Sigmoid colon (tissue), 4 donors: ENCODE measurements around the gene TMCC2.

Experiments used
- EP300 ChIP-seq, 4 donors: sonication (generic); formaldehyde crosslinking; IDR thresholded peaks; one replicate each; pipeline ENCODE4 v1.6.1; 2017; ENCODE audit warnings: antibody characterized with exemption in 4 of 4
- POLR2A ChIP-seq, 2 donors: fragments of 450-650 bp; IDR thresholded peaks; one replicate each; pipeline ENCODE4 v1.6.1; 2016; ENCODE audit warnings: antibody characterized with exemption in 2 of 2, mild to moderate bottlenecking in 2 of 2, moderate library complexity in 2 of 2
- POLR2AphosphoS5 ChIP-seq, 4 donors: sonication (generic); formaldehyde crosslinking; IDR thresholded peaks; one replicate each; pipeline ENCODE4 v1.6.1; 2017; ENCODE audit warnings: antibody characterized with exemption in 4 of 4
- TF ChIP-seq, protein P1 (sequence below), 4 experiments: fragments of 450-650 bp in 3 of 4; fragments of 200-600 bp in 1 of 4; IDR thresholded peaks; one replicate each; pipeline ENCODE4 v1.5.1; 2016 to 2019; ENCODE audit warnings: antibody characterized with exemption in 4 of 4, mild to moderate bottlenecking in 3 of 4, moderate library complexity in 2 of 4

DNA sequence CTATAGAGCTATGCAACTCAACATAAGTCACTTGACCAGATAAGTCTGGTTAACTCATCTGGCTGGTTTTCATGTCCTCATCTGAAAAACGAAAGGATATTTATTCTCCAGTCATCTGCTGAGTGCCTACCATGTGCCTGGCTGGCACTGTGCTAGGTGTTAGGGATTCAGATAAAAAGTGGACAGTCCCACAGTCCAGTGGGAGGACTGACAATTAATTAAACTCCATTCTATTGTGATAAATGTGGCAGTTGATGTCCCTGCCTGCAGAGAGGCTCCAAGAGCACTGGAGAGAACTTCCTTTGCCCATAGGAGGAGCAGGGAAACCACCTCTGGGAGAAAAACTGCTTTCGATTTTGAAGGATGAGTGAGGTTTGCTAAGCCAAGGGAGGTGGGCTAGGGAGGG, 88.4 kb downstream of the TMCC2 start:
- no peak for TF ChIP-seq EP300 (IDR thresholded peaks at IDR 0.05)
- TF ChIP-seq POLR2A (IDR thresholded peaks at IDR 0.05), result no peak
- TF ChIP-seq, protein P1, sequence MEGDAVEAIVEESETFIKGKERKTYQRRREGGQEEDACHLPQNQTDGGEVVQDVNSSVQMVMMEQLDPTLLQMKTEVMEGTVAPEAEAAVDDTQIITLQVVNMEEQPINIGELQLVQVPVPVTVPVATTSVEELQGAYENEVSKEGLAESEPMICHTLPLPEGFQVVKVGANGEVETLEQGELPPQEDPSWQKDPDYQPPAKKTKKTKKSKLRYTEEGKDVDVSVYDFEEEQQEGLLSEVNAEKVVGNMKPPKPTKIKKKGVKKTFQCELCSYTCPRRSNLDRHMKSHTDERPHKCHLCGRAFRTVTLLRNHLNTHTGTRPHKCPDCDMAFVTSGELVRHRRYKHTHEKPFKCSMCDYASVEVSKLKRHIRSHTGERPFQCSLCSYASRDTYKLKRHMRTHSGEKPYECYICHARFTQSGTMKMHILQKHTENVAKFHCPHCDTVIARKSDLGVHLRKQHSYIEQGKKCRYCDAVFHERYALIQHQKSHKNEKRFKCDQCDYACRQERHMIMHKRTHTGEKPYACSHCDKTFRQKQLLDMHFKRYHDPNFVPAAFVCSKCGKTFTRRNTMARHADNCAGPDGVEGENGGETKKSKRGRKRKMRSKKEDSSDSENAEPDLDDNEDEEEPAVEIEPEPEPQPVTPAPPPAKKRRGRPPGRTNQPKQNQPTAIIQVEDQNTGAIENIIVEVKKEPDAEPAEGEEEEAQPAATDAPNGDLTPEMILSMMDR (IDR thresholded peaks at IDR 0.05), result no peak
- no peak for TF ChIP-seq POLR2AphosphoS5 (IDR thresholded peaks at IDR 0.05)
